ENCODE data around the gene COLEC12.
"Not testable (repeated sequence)": the region's sequence is repeated elsewhere in the genome, so short reads cannot be mapped to it uniquely, and the experiment has no call there.

The COLEC12 gene

DNA sequence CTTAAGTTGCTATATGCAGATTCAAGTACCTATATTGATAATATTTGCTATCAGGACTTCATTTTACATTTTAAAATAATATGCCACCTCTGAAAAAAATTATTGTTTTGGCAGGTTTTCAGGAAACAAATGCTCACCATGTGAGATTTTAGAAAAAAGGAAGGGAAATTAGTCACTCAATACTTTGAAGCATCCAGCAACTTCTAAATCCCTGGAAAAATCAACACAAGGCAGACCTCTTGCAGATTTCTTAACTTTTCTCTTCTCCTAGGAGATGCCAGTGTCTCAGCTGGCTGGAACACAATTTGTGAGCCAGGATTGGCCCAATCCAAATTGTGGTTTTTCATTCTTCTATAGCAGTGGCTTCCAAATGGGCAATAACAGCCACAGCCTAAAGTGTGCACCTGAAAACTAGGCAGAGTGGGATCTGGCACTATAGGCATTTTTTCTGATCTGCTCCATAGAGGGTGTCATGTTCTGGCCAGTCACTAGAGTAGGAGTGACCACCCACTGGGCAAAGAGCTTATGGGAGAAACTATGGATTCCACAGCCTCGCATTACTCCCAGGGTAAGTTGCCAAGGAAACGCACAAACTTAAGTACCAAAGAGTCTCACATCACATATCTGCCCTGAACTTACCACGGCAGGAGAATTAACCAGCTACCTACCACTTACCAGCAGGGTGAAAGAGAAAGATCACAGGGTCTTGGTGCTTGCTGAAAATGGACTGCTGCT is 204.6 kb downstream of the COLEC12 start:
- Mint-ChIP-seq H3K36me3 (ENCODE audit: low read depth) (no peaks in the 10 kb centered on the region), H3K9me3 (no peaks in the 10 kb centered on the region), H3K27me3 (ENCODE audit: low read depth) (peaks cover 3% of the 10 kb centered on the region), H3K4me1 (peaks cover 12% of the 10 kb centered on the region), H3K27ac (no peak overlapping the region), H3K4me3 (no peak overlapping the region)
- no peak for TF ChIP-seq CTCF (IDR thresholded peaks at IDR 0.05; ENCODE audit: unreplicated experiment in 3 of 3)

GRCh38 chr18:294566-294965 is 205.9 kb downstream of the COLEC12 start:
- Mint-ChIP-seq H3K9me3 (no peaks in the 10 kb centered on the region), H3K4me3 (no peak overlapping the region), H3K27ac (no peak overlapping the region), H3K27me3 (ENCODE audit: low read depth) (peaks cover 3% of the 10 kb centered on the region), H3K4me1 (peaks cover 12% of the 10 kb centered on the region), H3K36me3 (ENCODE audit: low read depth) (no peaks in the 10 kb centered on the region)
- TF ChIP-seq CTCF (IDR thresholded peaks at IDR 0.05; ENCODE audit: unreplicated experiment in 3 of 3), result no peak

DNA sequence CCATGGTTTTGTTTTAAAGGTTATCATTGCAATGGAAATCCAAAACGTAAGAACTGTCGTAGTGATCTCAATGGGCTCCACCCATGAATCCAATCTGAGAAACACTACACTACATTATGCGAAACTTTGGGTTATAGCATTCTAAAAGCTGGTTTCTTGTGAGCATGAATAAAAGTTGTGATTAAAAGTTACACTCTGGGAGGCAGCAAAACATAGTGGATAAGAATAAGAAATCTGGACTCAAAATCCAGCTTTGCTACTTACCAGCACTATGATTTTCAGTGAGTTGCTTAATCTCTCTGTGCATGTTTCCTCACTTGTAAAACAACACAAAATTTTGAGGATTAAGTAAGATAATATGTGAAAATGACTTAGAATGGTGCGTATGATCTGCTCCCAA is 207.0 kb downstream of the COLEC12 start:
- Mint-ChIP-seq H3K4me1 (peaks cover 12% of the 10 kb centered on the region), H3K4me3 (no peak overlapping the region), H3K27me3 (ENCODE audit: low read depth) (peaks cover 3% of the 10 kb centered on the region), H3K9me3 (no peaks in the 10 kb centered on the region), H3K27ac (no peak overlapping the region), H3K36me3 (ENCODE audit: low read depth) (no peaks in the 10 kb centered on the region)
- TF ChIP-seq CTCF (IDR thresholded peaks at IDR 0.05; ENCODE audit: unreplicated experiment in 3 of 3), result no peak

DNA sequence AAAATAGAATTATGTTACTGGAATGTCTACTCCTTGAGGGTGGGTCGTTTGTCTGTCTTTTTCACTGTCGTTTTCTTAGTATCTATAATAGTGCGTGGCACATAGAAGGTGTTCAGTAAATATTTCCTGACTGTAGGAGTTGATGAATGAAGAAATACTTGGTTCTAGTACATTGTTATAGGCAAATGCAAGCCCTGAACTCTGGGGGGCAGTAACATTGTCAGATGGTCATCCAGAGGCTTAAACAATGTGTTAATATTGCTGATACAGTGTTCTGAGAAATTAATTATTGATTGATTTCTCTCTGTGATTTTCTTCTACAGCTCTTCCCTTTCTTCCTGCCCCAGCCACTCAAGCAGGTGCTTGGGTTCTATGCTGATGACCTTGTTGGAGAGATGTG is 208.2 kb downstream of the COLEC12 start:
- Mint-ChIP-seq H3K27ac (no peak overlapping the region), H3K4me3 (no peak overlapping the region), H3K36me3 (ENCODE audit: low read depth) (no peaks in the 10 kb centered on the region), H3K27me3 (ENCODE audit: low read depth) (peaks cover 3% of the 10 kb centered on the region), H3K4me1 (peaks cover 12% of the 10 kb centered on the region), H3K9me3 (no peaks in the 10 kb centered on the region)
- no peak for TF ChIP-seq CTCF (IDR thresholded peaks at IDR 0.05; ENCODE audit: unreplicated experiment in 3 of 3)

GRCh38 chr18:289970-290369 is 210.5 kb downstream of the COLEC12 start:
- not testable (repeated sequence) for H3K36me3 Mint-ChIP-seq (ENCODE audit: low read depth); H3K9me3 Mint-ChIP-seq; H3K27ac Mint-ChIP-seq; H3K27me3 Mint-ChIP-seq (ENCODE audit: low read depth); H3K4me3 Mint-ChIP-seq; H3K4me1 Mint-ChIP-seq

DNA sequence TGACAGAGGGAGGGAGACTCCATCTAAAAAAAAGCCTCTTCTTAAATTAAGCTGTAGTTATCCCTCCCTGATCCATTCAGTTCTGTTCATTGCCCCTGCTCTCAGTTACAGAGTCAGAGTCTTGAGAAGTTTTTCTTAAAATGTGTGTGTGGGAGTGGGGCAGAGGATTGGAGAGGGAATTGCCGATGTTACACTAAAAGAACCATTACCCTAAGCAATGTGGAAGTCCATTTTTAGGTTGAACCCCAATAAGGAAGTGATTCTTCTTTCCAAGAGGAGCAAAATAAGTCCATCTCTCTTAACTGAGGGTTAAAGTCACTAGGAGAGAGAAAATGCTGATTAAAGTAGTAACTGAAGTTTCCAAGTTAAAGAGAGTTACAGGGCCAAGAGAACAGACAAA is 211.5 kb downstream of the COLEC12 start:
- Mint-ChIP-seq H3K4me1 (no peaks in the 10 kb centered on the region), H3K27me3 (ENCODE audit: low read depth) (no peaks in the 10 kb centered on the region), H3K9me3 (no peaks in the 10 kb centered on the region), H3K27ac (no peak overlapping the region), H3K4me3 (no peak overlapping the region), H3K36me3 (ENCODE audit: low read depth) (no peaks in the 10 kb centered on the region)
- no peak for TF ChIP-seq CTCF (IDR thresholded peaks at IDR 0.05; ENCODE audit: unreplicated experiment in 3 of 3)

Data from nephron (organoid).